Esophagus squamous epithelium (tissue), 5 donors: ENCODE results near the gene OR1D5. TPM values are rescaled to one million over a fixed set of nuclear protein-coding genes. Genes with fewer than 3 reads are reported as not detected.
A peak's percentile ranks its signal among the peaks of the same experiment; 100 is the strongest.
"Not testable (repeated sequence)": the region's sequence is repeated elsewhere in the genome, so short reads cannot be mapped to it uniquely, and the experiment has no call there.

Experiments
- DNase-seq: peaks from one replicate; lab custom pipeline; 2025; lab: John Stamatoyannopoulos, UW
- H3K27ac ChIP-seq, 4 donors: fragments of 200-600 bp; sonication (generic); one replicate each; pipeline ENCODE4 v1.5.1; 2016 to 2019; ENCODE audit warnings: mild to moderate bottlenecking in 1 of 4
- H3K27me3 ChIP-seq, 4 donors: fragments of 200-600 bp; sonication (generic); 1 replicate in 3 of 4; 2 replicates in 1 of 4; pipeline versions ENCODE4 v1.5.1 to v1.6.0; 2017 to 2021; ENCODE audit warnings: antibody characterized with exemption in 1 of 4
- H3K36me3 ChIP-seq, 3 donors: fragments of 200-600 bp; sonication (generic); one replicate each; pipeline ENCODE4 v1.5.1; 2016 to 2019
- H3K4me1 ChIP-seq, 3 donors: fragments of 200-600 bp; sonication (generic); one replicate each; pipeline ENCODE4 v1.5.1; 2017 to 2019
- H3K4me3 ChIP-seq, 4 donors: fragments of 200-600 bp; sonication (generic); 1 replicate in 3 of 4; 2 replicates in 1 of 4; pipeline ENCODE4 v1.5.1; 2016 to 2019; ENCODE audit warnings: mild to moderate bottlenecking in 2 of 4, moderate library complexity in 1 of 4
- H3K9me3 ChIP-seq, 3 donors: fragments of 200-600 bp; sonication (generic); one replicate each; pipeline ENCODE4 v1.5.1; 2016 to 2019
- POLR2A ChIP-seq, 4 donors: fragments of 450-650 bp; IDR thresholded peaks; one replicate each; pipeline ENCODE4 v1.6.1; 2017; ENCODE audit warnings: antibody characterized with exemption in 4 of 4, mild to moderate bottlenecking in 4 of 4, moderate library complexity in 3 of 4
- WGBS, 2 donors: methylation state at CpG; one replicate each; pipeline ENCODE4 v1.1.5; 2018; 5-methylcytosine and 5-hydroxymethylcytosine counted together
- intact Hi-C: fragments of 100-400 bp; cut with DNase I; formaldehyde crosslinking; loops from one replicate; pipeline ENCODE4 v1.15.0; 2022
- total RNA-seq, 4 donors: library from RNA; depleted of rRNA; stranded (reverse); fragments of >200 nt; gene quantifications; one replicate each; pipeline ENCODE4 v1.1.0, GENCODE V29; 2016
- TF ChIP-seq, protein P1 (sequence below), 6 experiments: fragments of 450-650 bp in 4 of 6; fragments of 200-600 bp in 2 of 6; sonication (generic) in 2 of 6; IDR thresholded peaks; one replicate each; pipeline ENCODE4 v1.5.1; 2016 to 2019; ENCODE audit warnings: antibody characterized with exemption in 6 of 6, mild to moderate bottlenecking in 4 of 6, moderate library complexity in 4 of 6
- donor health status: DM: yes; HTN: yes; CAD: no.

OR1D5 gene
- total RNA-seq = not detected

DNA sequence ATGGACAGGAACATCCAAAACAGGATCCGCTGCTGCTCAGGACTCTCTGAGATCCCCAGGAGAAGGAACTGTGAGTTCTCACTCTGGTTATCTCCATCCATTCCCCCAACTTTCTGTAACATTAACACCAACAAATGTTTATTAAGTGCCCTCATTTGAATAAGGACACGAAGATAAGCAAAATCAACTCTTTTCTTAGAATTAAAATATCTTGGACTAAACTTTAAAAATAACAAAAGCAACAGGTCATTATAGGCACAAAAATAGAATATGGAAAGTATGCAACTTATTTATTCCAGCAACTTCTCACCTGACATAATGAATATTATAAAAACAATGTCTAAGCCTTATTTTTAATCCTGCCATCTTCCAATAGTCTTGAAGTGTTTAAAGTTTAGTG, at the start of gene OR1D5:
OR1D5 (minus strand) TSS at position 101 of the 400 bp plus-strand sequence; CDS start at position 101, 0 bp downstream.
- WGBS, 2 donors = 20% methylated on average over 1 of the region's 2 CpGs; no CpG with 5 or more reads in 1 of the 2 donors
- H3K36me3 ChIP-seq, intact Hi-C loops: not testable (repeated sequence)

DNA sequence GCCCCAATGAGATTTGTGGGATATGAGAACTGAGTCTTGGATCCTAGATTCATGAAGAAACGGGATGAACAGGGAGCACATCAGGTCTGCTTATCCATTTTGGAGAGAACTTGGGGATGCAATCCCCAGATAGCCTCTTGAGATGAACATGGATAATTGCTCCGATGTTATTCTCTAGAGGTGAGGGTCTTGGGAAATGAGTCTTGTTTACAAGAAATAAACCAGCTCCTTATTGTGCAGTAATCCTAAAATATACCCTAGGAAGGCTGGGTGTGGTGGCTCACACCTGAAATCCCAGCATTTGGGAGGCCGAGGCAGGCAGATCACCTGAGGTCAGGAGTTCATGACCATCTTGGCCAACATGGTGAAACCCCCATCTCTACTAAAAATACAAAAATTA, 40.9 kb upstream of the OR1D5 start, which contains the start of gene OR1D2:
OR1D2 (minus strand) TSS at position 101 of the 400 bp plus-strand sequence. CDS start 11,426 bp downstream, outside the sequence.
- Histone ChIP-seq H3K4me3 (no peak within 1 kb of the TSS), H3K27me3 (no peaks in the 10 kb centered on the region), H3K4me1 (no peaks in the 10 kb centered on the region), H3K36me3 (no peaks in the 10 kb centered on the region), H3K9me3 (peaks cover 0 to 3% (median 0%) of the 10 kb centered on the region in 3 donors), H3K27ac (no peak within 1 kb of the TSS)
- DNase-seq = no peak
- TF ChIP-seq POLR2A (IDR thresholded peaks at IDR 0.05) = no peak
- intact Hi-C loops = no loop called here
- whole genome bisulfite sequencing, 2 donors = 64 to 67% methylated on average over 2 to 3 of the region's 3 CpGs

More for the DNA sequence above, at the start of gene OR1D5:
- not testable (repeated sequence) for DNase-seq, H3K27ac ChIP-seq, H3K4me3 ChIP-seq, H3K27me3 ChIP-seq, H3K4me1 ChIP-seq, H3K9me3 ChIP-seq

DNA sequence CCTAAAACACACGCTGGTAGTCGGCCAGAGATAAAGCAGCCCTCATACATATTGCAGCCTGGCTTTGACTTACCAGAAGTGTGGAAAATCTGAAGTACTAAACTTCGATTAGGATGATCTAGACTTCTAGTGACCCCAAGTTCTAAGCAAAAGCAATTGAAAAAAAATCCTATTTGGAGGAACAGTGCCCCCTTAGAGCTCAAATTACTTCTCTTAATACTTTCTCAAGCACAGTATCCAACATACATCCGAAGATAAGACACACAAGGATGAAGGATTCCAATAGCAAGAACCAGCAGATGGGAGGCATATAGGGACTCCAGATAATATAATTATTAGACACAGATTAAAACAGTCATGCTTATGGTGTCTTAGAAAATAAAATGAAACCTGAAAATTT, 10.4 kb upstream of the OR1D5 start:
- intact Hi-C loops, H3K4me3 ChIP-seq, DNase-seq, H3K36me3 ChIP-seq, H3K9me3 ChIP-seq, H3K4me1 ChIP-seq, H3K27ac ChIP-seq, H3K27me3 ChIP-seq: not testable (repeated sequence)
- WGBS, 2 donors = 39 to 52% methylated on average over 4 of the region's 4 CpGs

GRCh38 chr17:3065192-3065591, 1.8 kb upstream of the OR1D5 start:
- H3K4me3 ChIP-seq, H3K27me3 ChIP-seq, H3K4me1 ChIP-seq, H3K36me3 ChIP-seq, H3K27ac ChIP-seq, H3K9me3 ChIP-seq, intact Hi-C loops, DNase-seq: not testable (repeated sequence)
- WGBS, 2 donors = 40 to 43% methylated on average over 1 of the region's 1 CpG

DNA sequence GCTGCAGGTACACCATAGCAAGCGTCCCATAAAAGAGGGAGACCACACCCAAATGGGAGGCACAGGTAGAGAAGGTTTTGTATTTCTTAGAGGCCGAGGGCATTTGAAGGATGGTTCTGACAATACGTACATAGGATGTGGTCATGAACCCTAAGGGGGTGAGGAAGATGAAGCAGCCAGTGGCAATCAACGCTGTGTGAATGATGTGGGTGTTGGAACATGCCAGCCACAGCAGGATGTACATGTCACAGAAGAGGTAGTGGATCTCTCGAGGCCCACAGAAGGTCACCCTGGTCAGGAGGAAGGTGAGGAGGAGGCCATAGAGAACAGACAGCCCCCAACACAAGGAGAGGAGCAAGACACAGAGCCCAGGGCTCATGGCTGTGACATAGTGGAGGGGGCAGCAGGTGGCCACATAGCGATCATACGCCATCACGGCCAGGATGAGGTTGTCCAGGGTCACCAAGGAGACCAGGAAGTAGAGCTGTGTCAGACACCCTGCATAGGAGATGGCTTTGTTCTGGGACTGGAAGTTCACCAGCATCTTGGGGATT, 506 bp downstream of the OR1D5 start:
- H3K4me3 ChIP-seq, H3K36me3 ChIP-seq, intact Hi-C loops, H3K27ac ChIP-seq, H3K9me3 ChIP-seq, H3K4me1 ChIP-seq, DNase-seq, H3K27me3 ChIP-seq: not testable (repeated sequence)
- WGBS, 2 donors = 83 to 84% methylated on average over 4 to 7 of the region's 8 CpGs

DNA sequence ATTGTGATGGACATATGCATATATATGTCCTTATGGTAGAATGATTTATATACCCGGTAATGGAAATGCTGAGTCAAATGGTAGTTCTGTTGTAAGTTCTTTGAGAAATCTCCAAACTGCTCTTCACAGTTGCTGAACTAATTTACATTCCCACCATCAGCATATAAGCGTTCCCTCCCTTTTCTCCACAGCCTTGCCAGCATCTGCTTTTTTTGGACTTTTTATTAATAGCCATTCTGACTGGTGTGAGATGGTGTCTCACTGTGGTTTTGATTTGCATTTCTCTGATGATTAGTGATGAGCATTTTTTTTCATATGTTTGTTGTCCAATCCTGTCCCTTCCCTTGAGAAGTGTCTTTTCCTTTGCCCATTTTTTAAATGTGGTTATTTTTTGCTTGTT, 8.5 kb downstream of the OR1D5 start:
- H3K4me1 ChIP-seq, H3K36me3 ChIP-seq, H3K9me3 ChIP-seq, intact Hi-C loops, H3K27me3 ChIP-seq, H3K4me3 ChIP-seq, DNase-seq, H3K27ac ChIP-seq: not testable (repeated sequence)
- WGBS, 2 donors = 89% methylated on average over 1 of the region's 2 CpGs; no CpG with 5 or more reads in 1 of the 2 donors

GRCh38 chr17:3049705-3050295, 13.6 kb downstream of the OR1D5 start:
- DNase-seq = no peak
- TF ChIP-seq, protein P1, sequence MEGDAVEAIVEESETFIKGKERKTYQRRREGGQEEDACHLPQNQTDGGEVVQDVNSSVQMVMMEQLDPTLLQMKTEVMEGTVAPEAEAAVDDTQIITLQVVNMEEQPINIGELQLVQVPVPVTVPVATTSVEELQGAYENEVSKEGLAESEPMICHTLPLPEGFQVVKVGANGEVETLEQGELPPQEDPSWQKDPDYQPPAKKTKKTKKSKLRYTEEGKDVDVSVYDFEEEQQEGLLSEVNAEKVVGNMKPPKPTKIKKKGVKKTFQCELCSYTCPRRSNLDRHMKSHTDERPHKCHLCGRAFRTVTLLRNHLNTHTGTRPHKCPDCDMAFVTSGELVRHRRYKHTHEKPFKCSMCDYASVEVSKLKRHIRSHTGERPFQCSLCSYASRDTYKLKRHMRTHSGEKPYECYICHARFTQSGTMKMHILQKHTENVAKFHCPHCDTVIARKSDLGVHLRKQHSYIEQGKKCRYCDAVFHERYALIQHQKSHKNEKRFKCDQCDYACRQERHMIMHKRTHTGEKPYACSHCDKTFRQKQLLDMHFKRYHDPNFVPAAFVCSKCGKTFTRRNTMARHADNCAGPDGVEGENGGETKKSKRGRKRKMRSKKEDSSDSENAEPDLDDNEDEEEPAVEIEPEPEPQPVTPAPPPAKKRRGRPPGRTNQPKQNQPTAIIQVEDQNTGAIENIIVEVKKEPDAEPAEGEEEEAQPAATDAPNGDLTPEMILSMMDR (IDR thresholded peaks at IDR 0.05) = no peak
- TF ChIP-seq POLR2A (IDR thresholded peaks at IDR 0.05) = no peak
- H3K36me3 ChIP-seq = no peaks in the 10 kb centered on the region
- intact Hi-C loops = loop anchor here (10.0 kb wide), 1 partner anchor 585 kb away; the partner anchor contains the start of genes CTNS and SHPK
- no peak overlapping the region for H3K27ac ChIP-seq
- H3K27me3 ChIP-seq = no peaks in the 10 kb centered on the region
- WGBS, 2 donors = 88 to 95% methylated on average over 7 of the region's 8 CpGs
- H3K9me3 ChIP-seq = no peaks in the 10 kb centered on the region
- H3K4me3 ChIP-seq = peak overlapping the region in 3 of 4 donors; percentile 69 to 78 (median 74)
- peaks cover 3 to 16% (median 4%) of the 10 kb centered on the region in 3 donors for H3K4me1 ChIP-seq

GRCh38 chr17:3048727-3049471, 14.5 kb downstream of the OR1D5 start:
- peak overlapping the region; percentile 63 to 78 (median 72) for H3K4me3 ChIP-seq
- DNase-seq = peak; percentile 84
- peak overlapping the region; percentile 66 to 84 (median 80) for H3K27ac ChIP-seq
- WGBS, 2 donors = 0 to 1% methylated on average over 11 to 33 of the region's 50 CpGs
- peaks cover 0 to 3% (median 0%) of the 10 kb centered on the region in 4 donors for H3K27me3 ChIP-seq
- intact Hi-C loops = loop anchor here (10.0 kb wide), 1 partner anchor 586 kb away; the partner anchor contains the start of genes CTNS and SHPK
- peaks cover 3 to 16% (median 4%) of the 10 kb centered on the region in 3 donors for H3K4me1 ChIP-seq
- no peak for TF ChIP-seq POLR2A (IDR thresholded peaks at IDR 0.05)
- TF ChIP-seq, protein P1 (IDR thresholded peaks at IDR 0.05) = peak; percentile 67 to 95 (median 76)
- peaks cover 0 to 4% (median 4%) of the 10 kb centered on the region in 3 donors for H3K9me3 ChIP-seq
- no peaks in the 10 kb centered on the region for H3K36me3 ChIP-seq
